ENCODE measurements around the gene SMCO2. TPM values are rescaled to one million over a fixed set of nuclear protein-coding genes. Genes with fewer than 3 reads are reported as not detected.

The SMCO2 gene
- total and polyA plus RNA-seq, 9 of the 15 experiments (the other 6 are each of a cell fraction or from before 2014, with no cell fraction given): not detected

- TF ChIP-seq E4F1 (CRISPR knock-in tag; IDR thresholded peaks at IDR 0.05; ENCODE audit: borderline replicate concordance) (no peak), HNRNPH1 (optimal IDR thresholded peaks at IDR 0.05; ENCODE audit: low read depth, low read length) (no peak), ATF2 (CRISPR knock-in tag; IDR thresholded peaks at IDR 0.05) (no peak), ERF (CRISPR knock-in tag; IDR thresholded peaks at IDR 0.05) (no peak), MEIS2 (IDR thresholded peaks at IDR 0.05; ENCODE audit: partially characterized antibody) (no peak), SFPQ (IDR thresholded peaks at IDR 0.05; ENCODE audit: low read depth, low read length) (no peak), RBFOX2 (IDR thresholded peaks at IDR 0.05; ENCODE audit: low read depth, low read length) (peak; percentile 66), E2F6 (IDR thresholded peaks at IDR 0.05; ENCODE audit: borderline replicate concordance in 1 of 2, extremely low read depth in 1 of 2, insufficient read depth in 1 of 2, insufficient read length in 1 of 2, low read depth in 1 of 2, low read length in 1 of 2, poor library complexity in 1 of 2, severe bottlenecking in 1 of 2) (peak in 1 of 2 experiments; percentile 3), ZNF449 (CRISPR knock-in tag; IDR thresholded peaks at IDR 0.05) (no peak), KHSRP (IDR thresholded peaks at IDR 0.05) (no peak), ATF3 (IDR thresholded peaks at IDR 0.05) (peak; percentile 78), ATF3 (CRISPR knock-in tag; conservative IDR thresholded peaks at IDR 0.05) (no peak), BACH1 (tag; IDR thresholded peaks at IDR 0.05) (no peak), HNRNPUL1 (IDR thresholded peaks at IDR 0.05; ENCODE audit: low read length) (no peak), IFI16 (CRISPR knock-in tag; IDR thresholded peaks at IDR 0.05) (no peak), HMG20B (CRISPR knock-in tag; IDR thresholded peaks at IDR 0.05) (no peak), U2AF1 (optimal IDR thresholded peaks at IDR 0.05; ENCODE audit: low read depth, low read length) (no peak)
These were observed 77.3 kb downstream of the SMCO2 start, which contains the start of gene PPFIBP1 (continued) for GRCh38 chr12:27523642-27524493.

Measured in K562 (cell line).